SH-SY5Y (cell line): ENCODE measurements around the gene SUN2.

ENCODE experiments used
- GATA2 ChIP-seq: IDR thresholded peaks from 2 replicates; pipeline ENCODE4 v1.6.1; 2011; ENCODE audit warnings: mild to moderate bottlenecking, low read depth, low read length
- GATA3 ChIP-seq: IDR thresholded peaks from 2 replicates; pipeline ENCODE4 v1.6.1; 2011; ENCODE audit warnings: low read depth, mild to moderate bottlenecking, low read length, moderate library complexity

SUN2 gene

DNA sequence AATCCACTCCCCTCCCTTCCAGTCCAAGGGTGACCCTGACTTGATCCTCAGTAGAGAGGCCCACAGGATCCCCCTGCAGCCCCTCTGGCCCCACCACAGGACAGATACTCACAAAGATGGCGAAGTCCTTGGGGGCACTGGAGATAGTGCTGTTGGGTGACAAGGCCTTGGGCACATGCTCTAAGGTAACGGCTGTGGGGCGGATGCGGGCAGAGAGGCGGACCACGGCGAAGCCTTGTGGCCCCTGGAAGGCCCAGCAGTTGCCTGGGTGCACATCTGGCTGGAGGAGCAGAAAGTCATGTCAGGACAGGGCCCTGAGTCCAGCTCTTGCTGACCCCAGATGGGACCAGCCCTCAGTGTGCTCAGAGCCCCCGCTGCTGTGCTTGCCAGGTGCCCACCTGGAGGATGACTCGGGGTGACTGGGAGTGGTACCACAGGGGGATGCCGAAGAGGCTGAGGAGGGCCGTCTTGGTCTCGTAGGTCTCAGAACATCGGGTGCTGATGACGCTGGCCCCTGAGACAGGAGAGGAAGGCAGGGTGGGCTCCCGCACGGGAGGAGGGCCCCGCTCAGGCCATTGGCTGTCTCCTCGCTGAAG is 17.2 kb downstream of the SUN2 start:
- TF ChIP-seq GATA3 (no peak), GATA2 (no peak)

DNA sequence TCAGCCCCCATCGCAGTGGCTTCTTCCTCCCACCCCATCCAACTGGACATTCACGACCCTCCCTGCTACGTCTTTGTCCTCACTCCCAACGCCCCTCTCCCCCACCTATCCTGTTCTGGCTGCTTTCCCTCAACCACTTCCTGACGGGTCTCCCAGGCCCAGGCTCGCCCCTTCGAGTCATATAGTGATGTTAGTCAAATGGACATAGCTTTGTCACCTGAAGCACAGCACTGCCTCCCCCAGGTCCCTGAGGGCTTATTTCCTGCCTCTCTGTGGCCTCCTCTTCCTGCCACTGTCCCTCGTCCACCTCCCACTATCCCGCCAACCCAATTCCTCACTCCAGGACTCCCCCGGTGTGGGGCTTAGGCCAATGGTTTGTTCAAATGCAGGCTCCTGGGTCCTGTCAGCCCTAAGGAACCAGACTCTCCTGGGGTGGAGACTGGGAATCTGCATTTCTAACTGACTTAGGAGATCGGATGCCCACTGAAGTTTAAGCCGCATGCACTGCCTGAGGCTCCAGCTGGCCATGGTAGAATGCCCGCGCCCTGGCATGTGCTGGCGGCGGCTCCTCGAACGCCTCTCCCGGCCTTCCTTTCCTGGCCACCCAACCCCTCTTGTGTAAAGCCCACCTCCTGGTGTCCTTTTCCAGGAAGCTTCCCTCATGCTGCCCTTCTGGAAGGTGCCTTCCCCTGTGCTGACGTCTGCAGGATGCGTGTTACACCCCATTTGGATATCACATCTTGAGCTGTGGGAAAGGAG is 18.3 kb downstream of the SUN2 start:
- TF ChIP-seq GATA2 (no peak), GATA3 (no peak)

DNA sequence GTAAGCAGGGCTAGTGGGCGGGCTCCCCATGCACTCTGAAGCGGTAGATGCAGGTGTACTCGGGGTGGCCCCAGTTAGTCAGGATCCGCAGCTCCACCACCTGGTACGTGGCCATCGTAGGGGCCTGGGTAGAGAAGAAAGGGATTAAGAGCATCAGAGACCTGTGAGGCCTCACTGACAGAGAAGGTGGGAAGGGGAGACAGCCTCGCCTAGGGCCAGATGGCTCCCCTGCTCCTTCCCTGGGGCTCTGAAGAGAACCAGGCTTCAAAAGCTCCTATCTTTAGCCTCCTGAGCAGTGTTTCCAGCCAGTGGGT is 19.6 kb downstream of the SUN2 start:
- no peak for TF ChIP-seq GATA2
- TF ChIP-seq GATA3: no peak

DNA sequence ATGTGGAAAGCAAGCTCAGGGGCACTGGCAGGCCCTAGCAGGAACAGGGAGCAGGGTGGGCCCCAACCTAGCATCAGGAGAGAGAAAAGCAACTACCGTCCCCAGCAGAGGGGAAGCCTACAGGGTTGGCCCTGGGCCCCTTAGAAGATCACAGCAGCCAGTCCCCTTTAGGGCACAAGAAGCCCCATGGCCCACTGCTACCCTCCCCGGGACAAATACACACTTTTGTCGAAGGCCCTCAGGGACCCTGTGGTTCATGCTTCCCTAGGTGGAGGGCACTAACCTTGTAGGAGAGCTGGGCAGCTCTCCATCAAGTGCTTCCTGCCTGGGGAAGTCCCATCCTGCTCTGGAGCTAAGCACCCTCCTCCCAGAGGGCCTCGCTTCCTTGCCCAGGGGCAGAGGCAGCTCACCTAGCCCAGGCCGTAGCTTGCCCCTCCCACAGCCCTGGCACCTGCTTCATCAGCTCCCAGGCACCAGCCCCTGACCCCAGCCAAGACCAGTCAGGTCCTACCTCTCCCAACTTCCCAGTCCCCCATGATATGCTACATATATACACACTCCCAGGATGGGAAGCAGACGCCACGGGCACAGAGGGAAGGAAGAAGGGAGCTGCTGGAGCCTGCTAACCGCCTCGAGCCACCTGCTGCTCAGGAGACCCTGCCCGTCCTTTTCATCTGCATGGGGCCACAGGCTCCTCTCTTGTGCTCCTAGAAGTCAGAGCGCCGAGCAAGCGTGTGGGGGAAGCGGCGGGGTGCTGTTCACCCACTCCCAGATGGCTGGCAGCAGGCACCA is 20.1 kb downstream of the SUN2 start:
- TF ChIP-seq GATA3 (no peak), GATA2 (no peak)

DNA sequence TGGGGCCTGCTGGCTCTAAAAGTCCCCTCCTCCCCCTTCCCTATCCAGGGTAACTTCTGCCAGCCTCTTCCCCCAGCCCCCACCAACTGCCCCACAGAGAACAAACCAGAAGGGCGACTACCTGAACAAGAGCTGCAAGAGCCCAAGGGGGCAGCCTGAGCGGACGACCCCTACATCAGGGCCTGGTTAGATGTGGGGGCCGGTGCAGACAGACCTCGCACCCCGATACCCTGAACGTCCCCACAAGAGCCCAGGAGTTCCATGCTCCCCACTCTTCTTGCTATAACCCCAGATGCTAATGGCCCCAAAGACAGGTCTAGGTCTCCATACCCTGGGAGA is 20.7 kb downstream of the SUN2 start:
- TF ChIP-seq GATA2: no peak
- no peak for TF ChIP-seq GATA3

DNA sequence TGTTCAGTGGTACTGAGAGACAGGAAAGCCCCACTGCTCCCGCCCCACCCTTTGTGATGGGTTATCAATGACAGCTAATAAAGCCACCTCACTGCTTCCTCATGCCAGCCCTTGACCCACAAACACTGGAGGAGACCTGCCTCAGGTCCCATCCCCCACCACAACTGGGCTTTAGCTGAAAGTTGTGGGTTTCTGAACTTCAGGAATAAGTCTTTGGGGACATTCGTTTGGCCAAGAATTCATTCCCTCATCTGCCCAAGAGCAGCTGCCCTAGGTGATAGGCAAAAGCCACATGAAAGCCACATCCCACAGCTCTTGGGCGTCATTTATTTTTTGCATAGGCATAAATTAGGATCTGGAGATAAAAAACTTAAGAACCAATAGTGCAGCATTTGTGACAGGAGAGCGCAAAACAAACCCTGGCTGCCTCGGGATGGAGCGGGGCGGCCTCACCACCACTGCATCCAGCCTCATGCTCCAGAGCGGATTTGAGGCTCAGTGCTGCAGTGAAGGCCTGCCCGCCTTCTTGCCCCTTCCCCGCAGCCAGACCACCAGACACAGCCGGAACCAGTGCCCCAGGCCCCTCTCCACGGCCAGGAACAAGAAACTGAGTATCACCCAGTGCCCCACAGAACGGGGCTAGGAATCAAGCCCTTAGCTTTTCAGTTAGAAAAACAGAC is 21.2 kb downstream of the SUN2 start:
- TF ChIP-seq GATA2 (no peak), GATA3 (no peak)

DNA sequence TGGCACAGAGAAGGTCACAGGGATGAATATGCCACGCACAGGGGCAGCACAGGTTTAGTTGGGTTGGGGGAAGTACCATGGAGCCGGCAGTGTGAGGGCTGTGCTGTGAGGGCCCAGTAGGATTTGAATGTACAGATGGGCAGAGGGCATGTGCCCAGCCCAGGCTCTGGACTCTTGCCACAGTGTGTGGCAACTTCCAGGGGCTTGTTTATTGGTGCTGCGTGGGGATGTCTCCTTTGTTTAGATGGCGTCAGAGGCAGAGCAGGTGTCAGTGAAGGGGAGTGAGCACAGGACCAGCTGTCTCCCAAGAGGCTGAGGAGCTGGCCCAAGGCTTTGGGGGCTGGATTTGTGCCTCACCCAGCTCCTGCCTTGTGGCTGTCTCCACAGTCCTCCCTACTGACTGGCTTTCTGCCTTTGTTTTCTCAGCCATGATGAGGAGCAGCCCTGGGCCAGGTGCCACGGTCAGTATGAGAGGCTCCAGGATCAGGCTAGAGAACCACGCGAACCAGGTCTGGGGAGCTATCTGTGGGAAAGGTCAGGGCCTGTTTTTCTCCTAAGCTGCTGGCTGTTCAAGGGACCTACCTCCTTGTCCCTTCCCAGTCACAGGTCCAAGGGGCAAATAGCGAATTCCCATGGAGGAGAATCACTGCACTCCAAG is 21.9 kb downstream of the SUN2 start:
- no peak for TF ChIP-seq GATA2
- TF ChIP-seq GATA3: no peak

DNA sequence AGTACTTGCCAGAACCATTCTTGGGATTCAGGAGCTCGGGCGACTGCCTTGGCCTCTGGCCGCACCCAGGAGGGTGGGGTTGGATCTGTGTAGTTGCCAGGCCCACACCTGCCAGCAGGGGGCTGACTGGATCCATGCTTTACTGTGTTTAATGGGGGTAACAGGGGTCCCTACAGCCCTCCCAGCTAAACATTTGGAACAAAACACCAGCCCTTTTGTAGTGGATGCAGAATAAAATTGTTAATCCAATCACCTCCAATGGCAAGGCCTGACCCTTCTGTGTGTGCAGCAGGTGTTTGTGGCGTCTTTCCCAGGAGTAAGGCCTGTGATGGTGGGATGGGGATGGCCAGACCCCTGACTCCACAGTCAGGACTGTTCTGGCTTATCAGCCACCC is 22.5 kb downstream of the SUN2 start:
- TF ChIP-seq GATA3: no peak
- TF ChIP-seq GATA2: no peak

DNA sequence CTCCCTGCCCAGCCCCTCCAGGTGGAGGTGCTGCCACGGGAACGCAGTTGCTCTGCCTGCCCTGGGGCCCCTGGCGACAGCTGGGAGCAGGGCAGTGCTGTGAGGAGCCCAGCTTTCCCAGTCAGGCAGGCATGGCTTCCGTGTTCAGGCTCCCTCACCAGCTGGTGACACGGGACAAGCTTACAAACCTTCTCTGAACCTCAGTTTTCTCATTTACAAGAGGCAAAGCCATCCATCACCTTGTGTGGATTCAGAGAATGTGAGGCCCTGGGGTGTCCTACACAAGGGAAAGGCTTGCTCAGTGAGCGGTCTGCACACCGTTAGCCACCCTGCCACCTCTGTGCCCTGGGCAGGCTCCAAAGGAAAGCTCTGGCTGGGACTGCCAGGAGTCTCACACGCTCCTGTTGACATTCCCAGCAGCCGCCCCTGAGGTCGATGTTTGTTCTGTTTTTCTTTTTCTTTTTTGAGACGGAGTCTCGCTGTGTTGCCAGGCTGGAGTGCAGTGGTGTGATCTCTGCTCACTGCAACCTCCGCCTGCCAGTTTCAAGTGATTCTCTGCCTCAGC is 23.5 kb downstream of the SUN2 start:
- no peak for TF ChIP-seq GATA3
- TF ChIP-seq GATA2: no peak

DNA sequence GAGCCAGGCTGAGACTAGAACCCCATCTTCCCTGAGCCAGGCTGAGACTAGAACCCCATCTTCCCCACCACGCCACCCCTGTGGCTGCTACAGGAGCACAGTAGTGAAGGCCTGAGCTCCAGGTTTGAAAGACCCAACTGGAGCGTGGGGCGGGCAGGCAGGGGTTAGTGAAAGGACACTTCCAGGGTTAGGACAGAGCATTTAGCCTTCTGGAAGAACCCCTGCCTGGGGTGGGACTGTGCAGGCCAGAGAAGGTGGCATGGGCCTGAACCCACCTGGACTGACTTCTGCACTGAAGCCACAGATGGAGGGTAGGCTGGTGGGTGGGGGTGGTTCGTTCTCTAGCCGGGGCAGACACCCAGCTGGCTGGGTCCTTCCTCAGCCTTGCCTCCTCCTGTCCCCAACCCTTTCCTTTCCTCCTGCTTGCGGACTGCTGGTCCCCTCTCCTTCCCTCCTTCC is 24.1 kb downstream of the SUN2 start:
- TF ChIP-seq GATA2 (no peak), GATA3 (no peak)

DNA sequence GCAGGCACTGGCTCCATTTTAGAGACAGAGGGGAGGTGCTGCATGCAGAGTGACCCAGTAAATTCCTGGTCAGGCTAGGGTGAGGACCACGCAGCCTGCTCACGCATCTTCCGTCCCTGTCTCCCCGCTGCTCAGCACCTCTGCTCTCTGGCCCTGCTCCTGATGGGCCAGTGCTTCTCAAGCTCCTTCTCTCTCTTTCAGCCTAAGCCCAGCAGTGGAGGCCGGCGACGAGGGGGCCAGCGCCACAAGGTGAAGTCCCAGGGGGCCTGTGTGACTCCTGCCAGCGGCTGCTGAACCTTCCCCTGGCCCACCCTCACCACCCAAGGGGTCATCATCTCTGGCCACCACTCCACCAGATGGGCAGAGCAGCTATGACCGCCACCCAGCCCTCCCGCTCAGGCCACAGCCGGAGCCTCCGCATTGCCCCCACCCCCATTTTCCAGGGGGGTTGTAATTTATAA is 25.4 kb downstream of the SUN2 start:
- TF ChIP-seq GATA2 (no peak), GATA3 (no peak)

DNA sequence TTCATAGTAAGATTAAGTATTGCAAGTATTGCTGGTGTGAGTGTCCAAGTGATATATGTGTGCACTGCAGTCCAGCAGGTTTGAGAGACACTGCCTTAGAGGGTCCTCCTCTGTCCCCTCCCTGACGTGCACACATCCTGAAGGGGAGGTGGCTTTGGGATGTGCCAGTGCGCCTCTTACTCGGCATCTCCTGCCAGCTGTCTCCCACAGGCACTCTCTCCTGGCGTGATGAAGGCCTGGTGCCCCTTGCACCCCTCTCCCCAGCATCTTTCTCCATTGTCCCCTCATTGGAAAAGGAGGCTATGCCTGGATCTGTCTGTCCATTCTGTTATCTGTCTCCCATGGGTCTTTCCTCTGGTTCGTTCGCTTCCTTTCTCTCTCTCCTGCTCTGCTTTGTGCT is 25.9 kb downstream of the SUN2 start:
- no peak for TF ChIP-seq GATA3
- no peak for TF ChIP-seq GATA2
